Activated naive CD4-positive, alpha-beta T cell treated with anti-CD3 and anti-CD28 coated beads, Interleukin-2, amount 10 ng/mL, durations not matched to agents 7 days and 5 days (primary cell): ENCODE results near the gene PAX2.

ENCODE experiments used
- CTCF ChIA-PET: fragments of 350-600 bp; sonication (Branson Sonifier 250); formaldehyde crosslinking; loops from one replicate; lab custom pipeline; 2021; ENCODE audit warnings: antibody characterized with exemption; lab: Charles Lee
- DNase-seq: peaks from one replicate; pipeline ENCODE4 v3.0.0-alpha.2; 2020
- H3K27ac Mint-ChIP-seq: one replicate; pipeline ENCODE4 v1.8.0; 2021; ENCODE audit warnings: mild to moderate bottlenecking, moderate library complexity, mixed read lengths
- H3K27me3 Mint-ChIP-seq: one replicate; pipeline ENCODE4 v1.8.0; 2021; ENCODE audit warnings: mild to moderate bottlenecking, mixed read lengths
- H3K36me3 Mint-ChIP-seq: one replicate; pipeline ENCODE4 v1.8.0; 2021; ENCODE audit warnings: mixed read lengths
- H3K4me1 Mint-ChIP-seq: one replicate; pipeline ENCODE4 v1.8.0; 2021; ENCODE audit warnings: mixed read lengths
- H3K4me3 Mint-ChIP-seq: one replicate; pipeline ENCODE4 v1.8.0; 2021; ENCODE audit warnings: mild to moderate bottlenecking, moderate library complexity, mixed read lengths
- H3K9me3 Mint-ChIP-seq: one replicate; pipeline ENCODE4 v1.8.0; 2021; ENCODE audit warnings: mixed read lengths

PAX2 gene

GRCh38 chr10:100790761-100791208, 45.4 kb downstream of the PAX2 start:
- Mint-ChIP-seq H3K4me3 (no peak overlapping the region), H3K36me3 (no peaks in the 10 kb centered on the region), H3K9me3 (no peaks in the 10 kb centered on the region), H3K27me3 (peaks cover 69% of the 10 kb centered on the region), H3K4me1 (no peaks in the 10 kb centered on the region), H3K27ac (no peak overlapping the region)
- CTCF ChIA-PET: no interaction called here
- DNase-seq: no peak

DNA sequence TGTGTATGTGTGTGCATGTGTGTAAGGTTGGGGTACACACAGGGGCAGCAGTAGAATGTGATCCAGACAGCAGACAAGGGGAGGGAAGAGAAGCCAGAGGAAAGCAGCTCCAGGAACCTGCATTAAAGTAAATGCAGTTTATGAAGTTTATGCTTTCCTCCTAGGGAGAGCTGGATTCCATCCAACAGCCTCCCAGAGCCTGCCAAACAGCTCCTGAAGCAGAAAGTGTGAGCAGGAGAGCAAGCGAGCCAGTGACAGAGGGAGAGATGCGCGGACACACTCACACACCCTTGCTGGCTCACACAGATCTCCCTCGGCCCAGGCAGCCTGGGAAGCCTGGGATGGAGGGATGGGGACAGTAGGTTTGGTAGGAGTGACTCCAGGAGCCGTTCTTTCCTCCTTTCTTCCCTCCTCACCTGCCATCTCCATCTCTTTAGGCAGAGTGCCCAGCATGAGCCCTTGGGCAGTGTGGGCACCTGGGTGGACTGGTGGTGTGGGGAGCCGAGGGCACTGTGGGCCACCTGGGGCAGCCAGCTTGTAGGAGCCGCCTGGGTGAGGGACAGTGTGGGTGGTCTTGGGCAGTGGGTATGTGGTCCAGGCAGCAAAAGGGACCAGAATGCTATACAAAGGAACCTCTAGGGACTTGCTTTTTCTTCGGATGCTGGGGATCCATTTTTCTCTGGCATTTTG, 46.1 kb downstream of the PAX2 start:
- no peaks in the 10 kb centered on the region for H3K36me3 Mint-ChIP-seq
- H3K27me3 Mint-ChIP-seq: peaks cover 71% of the 10 kb centered on the region
- no peaks in the 10 kb centered on the region for H3K9me3 Mint-ChIP-seq
- no peak overlapping the region for H3K4me3 Mint-ChIP-seq
- H3K27ac Mint-ChIP-seq: no peak overlapping the region
- DNase-seq: no peak
- CTCF ChIA-PET: no interaction called here
- H3K4me1 Mint-ChIP-seq: no peaks in the 10 kb centered on the region

DNA sequence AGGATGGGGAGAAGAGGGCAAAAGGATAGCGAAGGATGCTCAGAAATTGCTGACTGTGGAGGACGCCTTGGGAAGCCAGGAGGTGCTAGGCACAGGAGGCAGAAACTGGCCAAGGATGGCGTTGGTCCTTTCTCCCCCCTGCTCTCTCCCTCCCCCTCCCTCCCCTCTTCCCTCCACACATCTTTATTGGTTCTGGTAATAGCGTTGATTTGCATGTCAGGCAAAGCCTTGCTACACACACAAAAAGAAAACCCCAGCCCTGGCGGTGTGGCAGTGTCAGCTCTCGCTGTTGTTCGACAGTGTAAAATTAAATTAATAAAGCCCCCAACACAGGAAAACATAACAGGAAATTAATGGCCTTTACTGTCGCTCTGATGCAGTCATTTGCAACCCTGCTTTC, 47.2 kb downstream of the PAX2 start:
- no peak for DNase-seq
- Mint-ChIP-seq H3K4me1 (no peaks in the 10 kb centered on the region), H3K9me3 (no peaks in the 10 kb centered on the region), H3K27me3 (peaks cover 69% of the 10 kb centered on the region), H3K4me3 (no peak overlapping the region), H3K36me3 (no peaks in the 10 kb centered on the region), H3K27ac (no peak overlapping the region)
- CTCF ChIA-PET: interaction anchor here (0.7 kb wide), 1 partner anchor 8 kb away, joined by 3 read pairs; no protein-coding TSS in a partner anchor

- H3K4me3 Mint-ChIP-seq: no peak overlapping the region
- no peak overlapping the region for H3K27ac Mint-ChIP-seq
- H3K27me3 Mint-ChIP-seq: peaks cover 67% of the 10 kb centered on the region
- H3K36me3 Mint-ChIP-seq: no peaks in the 10 kb centered on the region
- CTCF ChIA-PET: interaction anchor here (0.7 kb wide), 1 partner anchor 8 kb away, joined by 3 read pairs; no protein-coding TSS in a partner anchor
- no peaks in the 10 kb centered on the region for H3K4me1 Mint-ChIP-seq
- DNase-seq: no peak
- no peaks in the 10 kb centered on the region for H3K9me3 Mint-ChIP-seq
Measured at GRCh38 chr10:100793055-100793454, 47.7 kb downstream of the PAX2 start.

DNA sequence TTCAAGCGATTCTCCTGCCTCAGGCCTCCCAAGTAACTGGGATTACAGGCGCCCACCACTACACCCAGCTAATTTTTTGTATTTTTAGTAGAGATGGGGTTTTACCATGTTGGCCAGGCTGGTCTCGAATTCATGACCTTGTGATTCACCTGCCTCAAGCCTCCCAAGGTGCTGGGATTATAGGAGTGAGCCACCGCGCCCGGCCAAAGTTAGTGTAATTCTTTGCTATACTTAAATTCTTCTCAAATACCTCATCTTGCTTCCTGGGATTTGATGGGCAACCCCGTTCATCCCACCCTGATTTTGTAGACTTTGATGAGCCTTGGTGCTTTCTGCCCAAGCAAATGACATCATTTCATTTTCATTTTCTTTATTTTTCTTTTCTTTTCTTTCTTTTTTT, 54.5 kb downstream of the PAX2 start:
- Mint-ChIP-seq H3K9me3 (no peaks in the 10 kb centered on the region), H3K27me3 (peaks cover 76% of the 10 kb centered on the region), H3K4me3 (no peak overlapping the region), H3K4me1 (no peaks in the 10 kb centered on the region), H3K36me3 (no peaks in the 10 kb centered on the region), H3K27ac (no peak overlapping the region)
- no peak for DNase-seq
- CTCF ChIA-PET: no interaction called here

GRCh38 chr10:100800931-100801330, 55.5 kb downstream of the PAX2 start:
- H3K27ac Mint-ChIP-seq: no peak overlapping the region
- H3K4me3 Mint-ChIP-seq: no peak overlapping the region
- no peaks in the 10 kb centered on the region for H3K36me3 Mint-ChIP-seq
- no peaks in the 10 kb centered on the region for H3K9me3 Mint-ChIP-seq
- no peaks in the 10 kb centered on the region for H3K4me1 Mint-ChIP-seq
- CTCF ChIA-PET: interaction anchor here (0.5 kb wide), 1 partner anchor 8 kb away, joined by 3 read pairs; no protein-coding TSS in a partner anchor
- no peak for DNase-seq
- peaks cover 79% of the 10 kb centered on the region for H3K27me3 Mint-ChIP-seq

DNA sequence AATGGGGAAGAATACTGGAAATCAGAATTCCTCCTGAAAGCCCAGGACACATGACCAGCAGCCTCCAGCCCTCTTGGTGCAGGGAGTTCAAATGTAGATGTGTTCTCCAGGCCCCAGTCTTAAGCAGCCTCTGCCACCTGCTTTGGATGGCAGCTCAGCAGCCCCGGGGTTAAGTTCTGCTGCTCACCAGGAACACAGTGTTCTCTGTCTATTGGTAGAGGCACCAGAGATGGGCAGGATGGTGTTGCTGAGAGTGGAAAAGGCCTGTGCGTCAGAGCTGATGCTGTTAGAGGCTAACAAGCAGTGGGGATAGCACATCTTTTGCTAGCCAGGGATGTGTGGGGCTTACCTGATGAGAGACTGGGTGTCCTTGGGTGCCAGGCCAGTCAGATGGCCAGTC, 56.8 kb downstream of the PAX2 start:
- no peak for DNase-seq
- Mint-ChIP-seq H3K4me1 (no peaks in the 10 kb centered on the region), H3K9me3 (no peaks in the 10 kb centered on the region), H3K27me3 (peaks cover 79% of the 10 kb centered on the region), H3K36me3 (no peaks in the 10 kb centered on the region), H3K27ac (no peak overlapping the region), H3K4me3 (no peak overlapping the region)
- CTCF ChIA-PET: interaction anchor here (1.0 kb wide), 1 partner anchor 27 kb away, joined by 3 read pairs; no protein-coding TSS in a partner anchor

GRCh38 chr10:100802607-100803006, 57.2 kb downstream of the PAX2 start:
- H3K27me3 Mint-ChIP-seq: peaks cover 82% of the 10 kb centered on the region
- H3K4me1 Mint-ChIP-seq: no peaks in the 10 kb centered on the region
- no peak overlapping the region for H3K27ac Mint-ChIP-seq
- no peaks in the 10 kb centered on the region for H3K36me3 Mint-ChIP-seq
- no peak for DNase-seq
- H3K9me3 Mint-ChIP-seq: no peaks in the 10 kb centered on the region
- H3K4me3 Mint-ChIP-seq: no peak overlapping the region
- CTCF ChIA-PET: no interaction called here

GRCh38 chr10:100803492-100803891, 58.1 kb downstream of the PAX2 start:
- DNase-seq: no peak
- no peak overlapping the region for H3K27ac Mint-ChIP-seq
- no peaks in the 10 kb centered on the region for H3K4me1 Mint-ChIP-seq
- peaks cover 80% of the 10 kb centered on the region for H3K27me3 Mint-ChIP-seq
- H3K4me3 Mint-ChIP-seq: no peak overlapping the region
- H3K9me3 Mint-ChIP-seq: no peaks in the 10 kb centered on the region
- CTCF ChIA-PET: no interaction called here
- H3K36me3 Mint-ChIP-seq: no peaks in the 10 kb centered on the region

- no peak overlapping the region for H3K4me3 Mint-ChIP-seq
- H3K27ac Mint-ChIP-seq: no peak overlapping the region
- H3K9me3 Mint-ChIP-seq: no peaks in the 10 kb centered on the region
- H3K36me3 Mint-ChIP-seq: no peaks in the 10 kb centered on the region
- H3K27me3 Mint-ChIP-seq: peaks cover 80% of the 10 kb centered on the region
- H3K4me1 Mint-ChIP-seq: no peaks in the 10 kb centered on the region
- CTCF ChIA-PET: no interaction called here
- no peak for DNase-seq
Measured at GRCh38 chr10:100803908-100804307, 58.5 kb downstream of the PAX2 start.

- Mint-ChIP-seq H3K36me3 (no peaks in the 10 kb centered on the region), H3K9me3 (no peaks in the 10 kb centered on the region), H3K27me3 (peaks cover 88% of the 10 kb centered on the region), H3K4me1 (no peaks in the 10 kb centered on the region), H3K27ac (no peak overlapping the region), H3K4me3 (no peak overlapping the region)
- no peak for DNase-seq
- CTCF ChIA-PET: no interaction called here
Measured at GRCh38 chr10:100805543-100806355, 60.4 kb downstream of the PAX2 start.

DNA sequence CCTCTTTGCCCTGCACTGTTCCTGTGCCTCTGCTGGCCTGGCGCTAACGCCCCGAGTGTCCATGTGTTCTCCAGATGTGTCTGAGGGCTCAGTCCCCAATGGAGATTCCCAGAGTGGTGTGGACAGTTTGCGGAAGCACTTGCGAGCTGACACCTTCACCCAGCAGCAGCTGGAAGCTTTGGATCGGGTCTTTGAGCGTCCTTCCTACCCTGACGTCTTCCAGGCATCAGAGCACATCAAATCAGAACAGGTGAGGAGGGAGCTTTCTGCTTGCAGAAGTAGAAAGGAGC, 60.9 kb downstream of the PAX2 start:
- Mint-ChIP-seq H3K9me3 (no peaks in the 10 kb centered on the region), H3K4me1 (no peaks in the 10 kb centered on the region), H3K27ac (no peak overlapping the region), H3K4me3 (no peak overlapping the region), H3K27me3 (peaks cover 85% of the 10 kb centered on the region), H3K36me3 (no peaks in the 10 kb centered on the region)
- CTCF ChIA-PET: no interaction called here
- no peak for DNase-seq

- CTCF ChIA-PET: no interaction called here
- Mint-ChIP-seq H3K27ac (no peak overlapping the region), H3K36me3 (no peaks in the 10 kb centered on the region), H3K27me3 (peaks cover 87% of the 10 kb centered on the region), H3K4me3 (no peak overlapping the region), H3K4me1 (no peaks in the 10 kb centered on the region), H3K9me3 (no peaks in the 10 kb centered on the region)
- no peak for DNase-seq
Measured at GRCh38 chr10:100807241-100807951, 62.0 kb downstream of the PAX2 start.

DNA sequence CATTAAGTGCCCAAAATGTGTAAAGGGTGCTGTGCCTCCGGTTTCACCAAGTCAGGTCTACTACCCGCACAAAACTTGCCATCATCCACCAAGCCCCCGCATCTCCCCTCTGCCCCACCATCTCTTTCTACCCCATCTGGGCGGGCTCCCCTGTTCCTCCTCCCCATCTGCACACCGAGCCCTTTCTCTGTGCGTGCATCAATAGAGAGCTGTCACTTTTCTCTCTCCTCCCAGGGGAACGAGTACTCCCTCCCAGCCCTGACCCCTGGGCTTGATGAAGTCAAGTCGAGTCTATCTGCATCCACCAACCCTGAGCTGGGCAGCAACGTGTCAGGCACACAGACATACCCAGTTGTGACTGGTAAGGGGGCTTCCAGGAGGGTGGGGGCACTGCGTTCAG, 63.5 kb downstream of the PAX2 start:
- Mint-ChIP-seq H3K36me3 (no peaks in the 10 kb centered on the region), H3K27ac (no peak overlapping the region), H3K27me3 (peaks cover 85% of the 10 kb centered on the region), H3K4me3 (no peak overlapping the region), H3K4me1 (no peaks in the 10 kb centered on the region), H3K9me3 (no peaks in the 10 kb centered on the region)
- no peak for DNase-seq
- CTCF ChIA-PET: no interaction called here
